Measurements from ENCODE around the gene PODN. TPM values are rescaled to one million over a fixed set of nuclear protein-coding genes. Genes with fewer than 3 reads are reported as not detected.

Gene PODN
- total and polyA plus RNA-seq, 12 donors, result 0.78 to 45.4 (median 16.0) TPM

GRCh38 chr1:53037159-53037558, 24.9 kb upstream of the PODN start:
- Histone ChIP-seq H3K4me3 (no peak overlapping the region), H3K9me3 (replicated peaks in 1 of 3) (no peaks in the 10 kb centered on the region), H3K27ac (no peak overlapping the region), H3K4me1 (replicated peaks in 1 of 2) (no peaks in the 10 kb centered on the region), H3K36me3 (replicated peaks in 1 of 2) (peaks cover 0 to 18% of the 10 kb centered on the region in 2 donors), H3K27me3 (no peaks in the 10 kb centered on the region)
- WGBS, 4 donors, result 74 to 95% (median 94%) methylated on average over 4 of the region's 4 CpGs
- no peak for DNase-seq
- intact Hi-C loops (cut with DNase I), result no loop called here
- TF ChIP-seq CTCF (IDR thresholded peaks at IDR 0.05), result no peak
- TF ChIP-seq POLR2A (IDR thresholded peaks at IDR 0.05), result no peak

- TF ChIP-seq POLR2A (IDR thresholded peaks at IDR 0.05) (no peak), CTCF (IDR thresholded peaks at IDR 0.05) (no peak)
- H3K9me3 ChIP-seq (replicated peaks in 1 of 3), result no peaks in the 10 kb centered on the region
- H3K27me3 ChIP-seq, result no peaks in the 10 kb centered on the region
- H3K27ac ChIP-seq, result no peak overlapping the region
- H3K4me3 ChIP-seq, result no peak overlapping the region
- DNase-seq, result no peak
- intact Hi-C loops (cut with DNase I), result no loop called here
- WGBS, 4 donors, result 69 to 84% (median 77%) methylated on average over 3 of the region's 3 CpGs
- H3K36me3 ChIP-seq (replicated peaks in 1 of 2), result peaks cover 0 to 18% of the 10 kb centered on the region in 2 donors
- H3K4me1 ChIP-seq (replicated peaks in 1 of 2), result no peaks in the 10 kb centered on the region
Observed at GRCh38 chr1:53038566-53038965, 23.4 kb upstream of the PODN start.

- Histone ChIP-seq H3K27me3 (no peaks in the 10 kb centered on the region), H3K4me1 (replicated peaks in 1 of 2) (peaks cover 0 to 7% of the 10 kb centered on the region in 2 donors), H3K4me3 (no peak overlapping the region), H3K9me3 (replicated peaks in 1 of 3) (no peaks in the 10 kb centered on the region), H3K27ac (no peak overlapping the region), H3K36me3 (replicated peaks in 1 of 2) (peaks cover 0 to 22% of the 10 kb centered on the region in 2 donors)
- no peak for DNase-seq
- TF ChIP-seq CTCF (IDR thresholded peaks at IDR 0.05) (no peak), POLR2A (IDR thresholded peaks at IDR 0.05) (no peak)
- intact Hi-C loops (cut with DNase I), result no loop called here
Observed at GRCh38 chr1:53043271-53043670, 18.7 kb upstream of the PODN start.

- H3K4me1 ChIP-seq (replicated peaks in 1 of 2), result peaks cover 0 to 14% of the 10 kb centered on the region in 2 donors
- no peak for DNase-seq
- no peak for TF ChIP-seq POLR2A (IDR thresholded peaks at IDR 0.05)
- no peak for TF ChIP-seq CTCF (IDR thresholded peaks at IDR 0.05)
- H3K27ac ChIP-seq, result no peak overlapping the region
- peaks cover 0 to 18% of the 10 kb centered on the region in 2 donors for H3K36me3 ChIP-seq (replicated peaks in 1 of 2)
- no peak overlapping the region for H3K4me3 ChIP-seq
- 85 to 91% (median 88%) methylated on average over 5 of the region's 5 CpGs for WGBS, 4 donors
- no peaks in the 10 kb centered on the region for H3K27me3 ChIP-seq
- intact Hi-C loops (cut with DNase I), result no loop called here
- H3K9me3 ChIP-seq (replicated peaks in 1 of 3), result no peaks in the 10 kb centered on the region
Observed at GRCh38 chr1:53044926-53045325, 17.1 kb upstream of the PODN start.
